CD4-positive, alpha-beta T cell (primary cell): ENCODE data around the gene AMDHD2. TPM values are rescaled to one million over a fixed set of nuclear protein-coding genes. Genes with fewer than 3 reads are reported as not detected.
A peak's percentile ranks its signal among the peaks of the same experiment; 100 is the strongest.

ENCODE experiments used
- ATAC-seq: fragments of 200-7000 bp; cut with Tn5 transposase; one replicate; pipeline ENCODE4 v1.10.0; 2022; ENCODE audit warnings: mild to moderate bottlenecking; ENCODE audit not compliant: poor library complexity
- CTCF ChIA-PET: fragments of 350-600 bp; sonication (Branson Sonifier 250); formaldehyde crosslinking; loops from one replicate; lab custom pipeline; 2021; ENCODE audit warnings: antibody characterized with exemption, inconsistent platforms; lab: Charles Lee
- POLR2A ChIA-PET: fragments of 350-600 bp; sonication (Branson Sonifier 250); formaldehyde crosslinking; loops from one replicate; lab custom pipeline; 2021; ENCODE audit warnings: antibody characterized with exemption, inconsistent platforms; lab: Charles Lee
- DNase-seq, 14 experiments: peaks; one replicate each; pipeline ENCODE4 v3.0.0-alpha.2; 2013 to 2020; ENCODE audit warnings: mixed read lengths in 2 of 14
- H3K27ac ChIP-seq, 2 donors: one replicate each; pipeline versions ENCODE4 v1.5.1 to v1.7.0; 2013; ENCODE audit warnings: low read length in 2 of 2, low read depth in 1 of 2, mild to moderate bottlenecking in 1 of 2
- H3K27me3 ChIP-seq, 2 experiments: 1 replicate in 1 of 2; 2 replicates in 1 of 2; pipeline versions ENCODE4 v1.6.1 to v1.7.0; 2013; ENCODE audit warnings: low read length in 2 of 2, control low read depth in 1 of 2, mild to moderate bottlenecking in 1 of 2, moderate library complexity in 1 of 2; ENCODE audit not compliant: insufficient read depth in 2 of 2, control insufficient read depth in 1 of 2
- H3K36me3 ChIP-seq: one replicate; pipeline ENCODE4 v1.6.1; 2013; ENCODE audit warnings: low read length, control low read depth; ENCODE audit not compliant: insufficient read depth
- H3K4me1 ChIP-seq: one replicate; pipeline ENCODE4 v1.6.1; 2013; ENCODE audit warnings: low read length, control low read depth; ENCODE audit not compliant: insufficient read depth
- H3K4me3 ChIP-seq: one replicate; pipeline ENCODE4 v1.5.1; 2013; ENCODE audit warnings: mild to moderate bottlenecking, low read length, moderate library complexity
- H3K9me3 ChIP-seq, 2 experiments: 1 replicate in 1 of 2; 2 replicates in 1 of 2; pipeline versions ENCODE4 v1.6.1 to v1.7.0; 2013; ENCODE audit warnings: low read length in 2 of 2, mild to moderate bottlenecking in 2 of 2, control low read depth in 1 of 2, moderate library complexity in 1 of 2; ENCODE audit not compliant: control insufficient read depth in 1 of 2, insufficient read depth in 1 of 2
- H3K27ac Mint-ChIP-seq: one replicate; pipeline ENCODE4 v1.8.0; 2020; ENCODE audit warnings: mixed read lengths
- H3K27me3 Mint-ChIP-seq: one replicate; pipeline ENCODE4 v1.8.0; 2021; ENCODE audit warnings: mixed read lengths
- H3K36me3 Mint-ChIP-seq: one replicate; pipeline ENCODE4 v1.8.0; 2021; ENCODE audit warnings: low read depth, mixed read lengths
- H3K4me1 Mint-ChIP-seq: one replicate; pipeline ENCODE4 v1.8.0; 2021; ENCODE audit warnings: low read depth, mixed read lengths
- H3K4me3 Mint-ChIP-seq: one replicate; pipeline ENCODE4 v1.8.0; 2020; ENCODE audit warnings: mild to moderate bottlenecking, mixed read lengths
- H3K9me3 Mint-ChIP-seq: one replicate; pipeline ENCODE4 v1.8.0; 2020; ENCODE audit warnings: mixed read lengths
- intact Hi-C, 2 experiments: fragments of 100-400 bp; cut with DNase I in 1 of 2; cut with micrococcal nuclease in 1 of 2; formaldehyde crosslinking; loops; one replicate each; pipeline versions ENCODE4 v1.15.1 to v1.9.0; 2023 to 2025; cut with DNase I, micrococcal nuclease
- total RNA-seq, 174 experiments: library from RNA in 2 of 174; stranded (reverse) in 2 of 174; gene quantifications; one replicate each; pipeline ENCODE4 v1.2.3 and lab custom pipeline; 2021 to 2026
- TF ChIP-seq, protein P1 (sequence below): fragments of 200-600 bp; IDR thresholded peaks from one replicate; pipeline ENCODE4 v1.8.0; 2022; ENCODE audit warnings: antibody characterized with exemption, mild to moderate bottlenecking

Gene AMDHD2
- total RNA-seq, 2 experiments from 2014 or later = 171 to 177 TPM

DNA sequence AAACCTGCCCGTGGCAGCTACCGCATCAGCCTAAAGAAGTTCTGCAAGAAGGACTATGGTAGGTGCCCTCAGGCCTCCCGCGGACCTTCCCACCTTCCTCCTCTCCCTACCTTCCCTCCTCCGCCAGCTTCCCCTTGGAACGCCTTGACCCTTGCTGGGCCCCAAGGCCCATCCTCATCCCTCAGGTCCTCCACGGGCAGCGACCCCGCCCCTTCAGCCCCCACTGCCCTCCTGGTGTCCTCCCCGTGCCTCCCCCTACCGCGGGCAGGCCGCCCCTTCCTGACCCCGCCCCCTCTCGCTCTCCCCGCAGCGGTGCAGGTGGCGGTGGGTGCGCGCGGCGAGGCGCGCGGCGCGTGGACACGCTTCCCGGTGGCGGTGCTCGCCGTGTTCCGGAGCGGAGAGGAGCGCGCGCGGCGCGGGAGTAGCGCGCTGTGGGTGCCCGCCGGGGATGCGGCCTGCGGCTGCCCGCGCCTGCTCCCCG lies 46.7 kb upstream of the AMDHD2 start:
- POLR2A ChIA-PET = interaction anchor here (1.0 to 1.4 kb wide), 2 partner anchors 14 to 59 kb away, joined by 3 to 5 read pairs; partner anchors contain the start of gene TEDC2
- CTCF ChIA-PET = no interaction called here

DNA sequence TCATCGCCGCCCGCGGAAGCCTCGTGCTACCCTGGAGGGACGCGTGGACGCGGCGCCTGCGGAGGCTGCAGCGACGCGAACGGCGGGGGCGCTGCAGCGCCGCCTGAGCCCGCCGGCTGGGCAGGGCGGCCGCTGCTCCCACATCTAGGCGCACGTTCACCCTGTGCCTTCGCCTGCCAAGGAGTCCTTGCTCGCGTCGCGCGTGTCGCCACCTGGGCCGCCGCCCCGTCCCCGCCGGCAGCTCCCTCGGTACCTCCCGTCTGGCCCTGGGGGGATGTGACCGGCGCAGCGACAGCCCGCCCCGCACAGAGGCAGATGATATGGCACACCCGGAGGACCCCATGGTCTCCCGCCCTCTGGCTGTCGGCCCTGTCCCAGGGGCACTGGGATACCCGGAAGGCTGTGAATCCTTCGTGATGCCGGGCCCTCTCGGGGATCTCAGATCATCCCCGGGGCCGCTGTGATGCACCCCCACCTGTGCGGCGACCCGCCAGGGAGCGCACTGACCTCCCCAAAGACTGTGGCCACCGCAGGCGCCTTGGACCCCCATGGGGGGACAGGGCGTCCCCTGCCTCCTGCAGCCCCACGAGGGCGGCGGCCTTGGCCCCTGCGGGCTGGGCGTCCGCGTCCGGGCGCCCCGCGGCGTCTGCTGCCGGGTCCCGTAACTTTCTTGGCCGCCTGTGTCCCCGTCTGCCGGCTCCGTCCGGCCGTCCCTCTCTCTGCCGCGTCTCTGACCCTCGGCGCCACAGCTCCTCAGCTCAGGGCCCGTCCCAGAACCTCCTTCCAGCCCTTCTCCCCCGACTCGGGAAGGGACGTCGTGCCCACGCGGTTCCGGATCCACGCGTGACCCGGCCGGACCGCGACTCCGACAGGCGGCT lies 45.9 kb upstream of the AMDHD2 start:
- peak overlapping the region; percentile 62 for H3K4me3 Mint-ChIP-seq
- H3K36me3 Mint-ChIP-seq = no peaks in the 10 kb centered on the region
- H3K9me3 ChIP-seq = peaks cover 0 to 11% of the 10 kb centered on the region in 2 experiments
- H3K36me3 ChIP-seq = no peaks in the 10 kb centered on the region
- intact Hi-C loops = loop anchor here in 1 of 2 experiments (2.0 to 5.0 kb wide), 2 partner anchors 42 to 57 kb away; partner anchors contain the start of gene CEMP1
- TF ChIP-seq, protein P1, sequence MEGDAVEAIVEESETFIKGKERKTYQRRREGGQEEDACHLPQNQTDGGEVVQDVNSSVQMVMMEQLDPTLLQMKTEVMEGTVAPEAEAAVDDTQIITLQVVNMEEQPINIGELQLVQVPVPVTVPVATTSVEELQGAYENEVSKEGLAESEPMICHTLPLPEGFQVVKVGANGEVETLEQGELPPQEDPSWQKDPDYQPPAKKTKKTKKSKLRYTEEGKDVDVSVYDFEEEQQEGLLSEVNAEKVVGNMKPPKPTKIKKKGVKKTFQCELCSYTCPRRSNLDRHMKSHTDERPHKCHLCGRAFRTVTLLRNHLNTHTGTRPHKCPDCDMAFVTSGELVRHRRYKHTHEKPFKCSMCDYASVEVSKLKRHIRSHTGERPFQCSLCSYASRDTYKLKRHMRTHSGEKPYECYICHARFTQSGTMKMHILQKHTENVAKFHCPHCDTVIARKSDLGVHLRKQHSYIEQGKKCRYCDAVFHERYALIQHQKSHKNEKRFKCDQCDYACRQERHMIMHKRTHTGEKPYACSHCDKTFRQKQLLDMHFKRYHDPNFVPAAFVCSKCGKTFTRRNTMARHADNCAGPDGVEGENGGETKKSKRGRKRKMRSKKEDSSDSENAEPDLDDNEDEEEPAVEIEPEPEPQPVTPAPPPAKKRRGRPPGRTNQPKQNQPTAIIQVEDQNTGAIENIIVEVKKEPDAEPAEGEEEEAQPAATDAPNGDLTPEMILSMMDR = peak; percentile 29
- H3K27me3 Mint-ChIP-seq = peaks cover 23% of the 10 kb centered on the region
- DNase-seq (peak; percentile 36 to 88 (median 58)), ATAC-seq (peak; percentile 82)
- H3K4me1 ChIP-seq = peaks cover 37% of the 10 kb centered on the region
- peaks cover 13% of the 10 kb centered on the region for H3K4me1 Mint-ChIP-seq
- CTCF ChIA-PET = interaction anchor here (0.7 to 1.4 kb wide), 2 partner anchors 13 to 27 kb away, joined by 3 to 5 read pairs; no protein-coding TSS in a partner anchor
- peak overlapping the region; percentile 60 for H3K4me3 ChIP-seq
- no peak overlapping the region for H3K27ac ChIP-seq
- peaks cover 32 to 41% of the 10 kb centered on the region in 2 experiments for H3K27me3 ChIP-seq
- no peaks in the 10 kb centered on the region for H3K9me3 Mint-ChIP-seq
- POLR2A ChIA-PET = interaction anchor here (0.8 to 1.6 kb wide), 7 partner anchors 14 to 134 kb away, joined by 3 to 9 read pairs (median 4); partner anchors contain the start of genes ABCA3, AMDHD2, CCNF and TEDC2
- no peak overlapping the region for H3K27ac Mint-ChIP-seq

More for the DNA sequence above, 46.7 kb upstream of the AMDHD2 start:
- H3K36me3 ChIP-seq = no peaks in the 10 kb centered on the region
- peaks cover 43% of the 10 kb centered on the region for H3K4me1 ChIP-seq
- intact Hi-C loops = loop anchor here in 1 of 2 experiments (5.0 kb wide), 1 partner anchor 41 kb away; no protein-coding TSS in a partner anchor
- H3K9me3 ChIP-seq = peaks cover 0 to 11% of the 10 kb centered on the region in 2 experiments
- TF ChIP-seq, protein P1 = no peak
- no peaks in the 10 kb centered on the region for H3K36me3 Mint-ChIP-seq
- no peak overlapping the region for H3K27ac Mint-ChIP-seq
- H3K27ac ChIP-seq = no peak overlapping the region
- peaks cover 25% of the 10 kb centered on the region for H3K27me3 Mint-ChIP-seq
- peaks cover 13% of the 10 kb centered on the region for H3K4me1 Mint-ChIP-seq
- H3K4me3 ChIP-seq = peak overlapping the region; percentile 10
- DNase-seq (peak in 6 of 14 experiments; percentile 14 to 70 (median 22)), ATAC-seq (peak; percentile 17)
- peaks cover 40 to 48% of the 10 kb centered on the region in 2 experiments for H3K27me3 ChIP-seq
- H3K9me3 Mint-ChIP-seq = no peaks in the 10 kb centered on the region
- H3K4me3 Mint-ChIP-seq = peak overlapping the region; percentile 89

DNA sequence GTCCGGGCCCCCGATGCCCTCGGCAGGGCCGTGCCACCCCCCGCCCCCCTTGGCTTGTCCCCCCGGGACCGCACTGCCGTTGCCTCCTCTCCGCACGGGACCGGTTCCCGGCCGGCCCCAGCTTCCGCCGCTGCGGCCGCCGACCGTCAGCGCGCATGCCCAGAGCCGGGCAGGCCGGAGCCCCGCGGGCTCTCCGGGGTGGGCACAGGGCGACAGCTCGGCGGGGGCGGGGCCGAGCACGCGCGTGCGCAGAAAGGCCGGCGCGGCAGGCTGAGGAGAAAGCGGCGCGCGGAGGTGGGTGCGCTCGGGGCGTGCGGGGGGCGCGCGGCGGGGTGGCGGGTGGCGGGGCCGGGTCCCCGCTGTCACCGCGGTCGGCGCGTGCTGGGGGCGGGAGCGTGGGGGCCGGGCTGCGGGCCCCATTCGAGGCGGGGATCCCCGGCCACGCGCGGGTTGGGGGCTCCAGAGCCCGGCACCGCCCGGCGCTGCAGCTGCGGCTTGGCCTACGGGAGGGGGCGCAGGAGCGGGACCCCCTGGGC lies 45.2 kb upstream of the AMDHD2 start, which contains the start of gene TBC1D24:
Gene TBC1D24, plus strand, starts transcription at position 251 of the 536 bp plus-strand sequence. CDS start 21,022 bp downstream, outside the sequence.
- H3K36me3 ChIP-seq = no peaks in the 10 kb centered on the region
- CTCF ChIA-PET = interaction anchor here (0.7 to 1.4 kb wide), 2 partner anchors 12 to 26 kb away, joined by 3 to 5 read pairs; no protein-coding TSS in a partner anchor

More for the DNA sequence above, 45.2 kb upstream of the AMDHD2 start, which contains the start of gene TBC1D24:
- peaks cover 26 to 34% of the 10 kb centered on the region in 2 experiments for H3K27me3 ChIP-seq
- peak; percentile 50 to 87 (median 70) for DNase-seq
- no peaks in the 10 kb centered on the region for H3K36me3 Mint-ChIP-seq
- POLR2A ChIA-PET = interaction anchor here (0.8 to 1.6 kb wide), 7 partner anchors 13 to 134 kb away, joined by 3 to 9 read pairs (median 4); partner anchors contain the start of genes ABCA3, AMDHD2, CCNF and TEDC2
- no peak within 1 kb of the TSS for H3K27ac Mint-ChIP-seq
- peaks cover 0 to 11% of the 10 kb centered on the region in 2 experiments for H3K9me3 ChIP-seq
- H3K4me3 Mint-ChIP-seq = peak within 1 kb of the TSS; percentile 84
- TF ChIP-seq, protein P1 = no peak
- ATAC-seq = peak; percentile 48
- peak within 1 kb of the TSS; percentile 60 for H3K4me3 ChIP-seq
- H3K4me1 ChIP-seq = peaks cover 37% of the 10 kb centered on the region
- H3K27ac ChIP-seq = no peak within 1 kb of the TSS
- H3K27me3 Mint-ChIP-seq = peaks cover 16% of the 10 kb centered on the region
- H3K9me3 Mint-ChIP-seq = no peaks in the 10 kb centered on the region
- intact Hi-C loops = loop anchor here in 1 of 2 experiments (2.0 to 5.0 kb wide), 2 partner anchors 43 to 56 kb away; partner anchors contain the start of gene CEMP1
- peaks cover 13% of the 10 kb centered on the region for H3K4me1 Mint-ChIP-seq
